DND-41 (cell line): ENCODE measurements around the gene KLHL17.

Experiments
- EZH2 ChIP-seq: IDR thresholded peaks from 3 replicates; pipeline ENCODE4 v1.6.1; 2012; ENCODE audit warnings: borderline replicate concordance, low read depth, mild to moderate bottlenecking, moderate library complexity, low read length, inconsistent platforms; ENCODE audit not compliant: severe bottlenecking
- TF ChIP-seq, protein P1 (sequence below): IDR thresholded peaks from 2 replicates; pipeline ENCODE4 v1.5.1; 2012; ENCODE audit warnings: borderline replicate concordance, low read length, moderate library complexity, mild to moderate bottlenecking; ENCODE audit not compliant: poor library complexity, severe bottlenecking; ENCODE audit errors: extremely low read depth

DNA sequence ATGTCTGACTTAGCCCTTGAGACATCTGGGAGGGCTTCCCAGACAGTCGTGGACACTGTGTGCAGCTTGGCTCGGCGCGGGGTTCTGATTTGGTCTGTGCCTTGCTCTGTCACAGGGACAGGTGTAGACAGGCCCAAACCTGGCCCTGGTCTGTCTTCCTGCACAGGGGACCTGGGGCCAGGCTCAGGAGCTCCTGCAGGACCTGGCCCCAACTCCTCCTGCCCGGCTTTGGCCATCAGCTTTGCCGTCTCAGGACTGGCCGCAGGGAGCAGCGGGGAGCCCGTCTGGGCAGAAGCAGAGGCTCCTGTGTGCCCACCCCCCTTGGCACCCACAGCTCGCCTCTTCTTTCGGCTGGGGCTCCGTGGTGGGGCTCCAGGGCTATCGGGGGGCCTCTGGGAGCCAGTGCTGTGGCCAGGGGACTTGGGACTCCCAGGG, 19.8 kb downstream of the KLHL17 start:
- TF ChIP-seq, protein P1, sequence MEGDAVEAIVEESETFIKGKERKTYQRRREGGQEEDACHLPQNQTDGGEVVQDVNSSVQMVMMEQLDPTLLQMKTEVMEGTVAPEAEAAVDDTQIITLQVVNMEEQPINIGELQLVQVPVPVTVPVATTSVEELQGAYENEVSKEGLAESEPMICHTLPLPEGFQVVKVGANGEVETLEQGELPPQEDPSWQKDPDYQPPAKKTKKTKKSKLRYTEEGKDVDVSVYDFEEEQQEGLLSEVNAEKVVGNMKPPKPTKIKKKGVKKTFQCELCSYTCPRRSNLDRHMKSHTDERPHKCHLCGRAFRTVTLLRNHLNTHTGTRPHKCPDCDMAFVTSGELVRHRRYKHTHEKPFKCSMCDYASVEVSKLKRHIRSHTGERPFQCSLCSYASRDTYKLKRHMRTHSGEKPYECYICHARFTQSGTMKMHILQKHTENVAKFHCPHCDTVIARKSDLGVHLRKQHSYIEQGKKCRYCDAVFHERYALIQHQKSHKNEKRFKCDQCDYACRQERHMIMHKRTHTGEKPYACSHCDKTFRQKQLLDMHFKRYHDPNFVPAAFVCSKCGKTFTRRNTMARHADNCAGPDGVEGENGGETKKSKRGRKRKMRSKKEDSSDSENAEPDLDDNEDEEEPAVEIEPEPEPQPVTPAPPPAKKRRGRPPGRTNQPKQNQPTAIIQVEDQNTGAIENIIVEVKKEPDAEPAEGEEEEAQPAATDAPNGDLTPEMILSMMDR: no peak
- TF ChIP-seq EZH2: no peak
